H9 (cell line): Measurements from ENCODE around the gene HOXB8. TPM values are rescaled to one million over a fixed set of nuclear protein-coding genes. Genes with fewer than 3 reads are reported as not detected.
A peak's percentile ranks its signal among the peaks of the same experiment; 100 is the strongest.

ENCODE experiments used
- DNase-seq: peaks from one replicate; pipeline ENCODE4 v3.0.0-alpha.2; 2017
- H2AFZ ChIP-seq: one replicate; pipeline ENCODE4 v1.6.1; 2013; ENCODE audit warnings: mild to moderate bottlenecking, low read length, control low read depth, moderate library complexity
- H2AK5ac ChIP-seq: 2 replicates; pipeline ENCODE4 v1.6.1; 2013; ENCODE audit warnings: low read length, control low read depth, mixed read lengths; ENCODE audit not compliant: insufficient read length
- H2BK120ac ChIP-seq: one replicate; pipeline ENCODE4 v1.6.1; 2013; ENCODE audit warnings: low read depth, mild to moderate bottlenecking, low read length, control low read depth, inconsistent platforms; ENCODE audit not compliant: poor library complexity, severe bottlenecking
- H2BK12ac ChIP-seq: 2 replicates; pipeline ENCODE4 v1.6.1; 2013; ENCODE audit warnings: low read length, control low read depth, mixed read lengths, low read depth; ENCODE audit not compliant: insufficient read length
- H2BK15ac ChIP-seq: 2 replicates; pipeline ENCODE4 v1.6.1; 2013; ENCODE audit warnings: low read depth, low read length, control low read depth
- H2BK20ac ChIP-seq: one replicate; pipeline ENCODE4 v1.6.1; 2013; ENCODE audit warnings: low read depth, mild to moderate bottlenecking, low read length, control low read depth, inconsistent platforms; ENCODE audit not compliant: poor library complexity, severe bottlenecking
- H2BK5ac ChIP-seq: 2 replicates; pipeline ENCODE4 v1.6.1; 2013; ENCODE audit warnings: low read length, control low read depth, mixed read lengths; ENCODE audit not compliant: insufficient read length
- H3K14ac ChIP-seq: 2 replicates; pipeline ENCODE4 v1.6.1; 2013; ENCODE audit warnings: low read length, control low read depth; ENCODE audit not compliant: insufficient read depth
- H3K18ac ChIP-seq: 2 replicates; pipeline ENCODE4 v1.6.1; 2013; ENCODE audit warnings: low read depth, mild to moderate bottlenecking, mixed read lengths, low read length, control low read depth; ENCODE audit not compliant: insufficient read length
- H3K23ac ChIP-seq: 2 replicates; pipeline ENCODE4 v1.6.1; 2013; ENCODE audit warnings: low read length, control low read depth, mixed read lengths, low read depth; ENCODE audit not compliant: insufficient read length
- H3K23me2 ChIP-seq: 2 replicates; pipeline ENCODE4 v1.6.1; 2013; ENCODE audit warnings: low read depth, mild to moderate bottlenecking, mixed read lengths, low read length, control low read depth; ENCODE audit not compliant: insufficient read length, poor library complexity, severe bottlenecking
- H3K27ac ChIP-seq: 2 replicates; pipeline ENCODE4 v1.5.1; 2013; ENCODE audit warnings: low read length, control low read depth, mixed read lengths, low read depth; ENCODE audit not compliant: insufficient read length
- H3K27me3 ChIP-seq: 2 replicates; pipeline ENCODE4 v1.6.1; 2013; ENCODE audit warnings: low read length, control low read depth, inconsistent platforms; ENCODE audit not compliant: insufficient read depth
- H3K4ac ChIP-seq: 2 replicates; pipeline ENCODE4 v1.6.1; 2013; ENCODE audit warnings: low read depth, mild to moderate bottlenecking, control low read depth, inconsistent platforms, low read length, moderate library complexity
- H3K4me1 ChIP-seq: 2 replicates; pipeline ENCODE4 v1.6.1; 2013; ENCODE audit warnings: low read length, control low read depth, inconsistent platforms; ENCODE audit not compliant: insufficient read depth
- H3K4me2 ChIP-seq: 2 replicates; pipeline ENCODE4 v1.6.1; 2013; ENCODE audit warnings: low read length, control low read depth, mixed read lengths; ENCODE audit not compliant: insufficient read length, insufficient read depth
- H3K56ac ChIP-seq: 2 replicates; pipeline ENCODE4 v1.6.1; 2013; ENCODE audit warnings: low read depth, mild to moderate bottlenecking, mixed read lengths, low read length, control low read depth; ENCODE audit not compliant: insufficient read length
- H3K79me1 ChIP-seq: 2 replicates; pipeline ENCODE4 v1.6.1; 2013; ENCODE audit warnings: low read depth, mild to moderate bottlenecking, moderate library complexity, low read length, control low read depth, inconsistent platforms; ENCODE audit not compliant: insufficient read depth, poor library complexity, severe bottlenecking
- H3K79me2 ChIP-seq: 2 replicates; pipeline ENCODE4 v1.6.1; 2013; ENCODE audit warnings: low read length, control low read depth, inconsistent platforms; ENCODE audit not compliant: insufficient read depth
- H3K9ac ChIP-seq: 2 replicates; pipeline ENCODE4 v1.6.1; 2013; ENCODE audit warnings: low read length, control low read depth, mixed read lengths; ENCODE audit not compliant: insufficient read length; ENCODE audit errors: extremely low read depth
- H3K9me3 ChIP-seq: one replicate; pipeline ENCODE4 v1.6.1; 2013; ENCODE audit warnings: low read depth, low read length, inconsistent platforms; ENCODE audit not compliant: control insufficient read depth
- H3T11ph ChIP-seq: one replicate; pipeline ENCODE4 v1.6.1; 2013; ENCODE audit warnings: mild to moderate bottlenecking, low read length, control low read depth, inconsistent platforms
- H4K20me1 ChIP-seq: one replicate; pipeline ENCODE4 v1.6.1; 2013; ENCODE audit not compliant: control insufficient read depth, insufficient read length, insufficient read depth
- H4K5ac ChIP-seq: 2 replicates; pipeline ENCODE4 v1.6.1; 2013; ENCODE audit warnings: low read depth, mild to moderate bottlenecking, mixed read lengths, low read length, control low read depth; ENCODE audit not compliant: insufficient read length
- H4K8ac ChIP-seq: replicated peaks from 2 replicates; pipeline ENCODE4 v1.6.1; 2013; ENCODE audit warnings: low read length, control low read depth, mixed read lengths, low read depth; ENCODE audit not compliant: insufficient read length
- H4K91ac ChIP-seq: 2 replicates; pipeline ENCODE4 v1.6.1; 2013; ENCODE audit warnings: low read depth, mild to moderate bottlenecking, moderate library complexity, mixed read lengths, low read length, control low read depth; ENCODE audit not compliant: insufficient read length
- H3K27ac Mint-ChIP-seq, 3 experiments: 2 replicates in 2 of 3; 3 replicates in 1 of 3; pipeline ENCODE4 v1.8.0; 2020 to 2021; ENCODE audit warnings: mixed read lengths in 3 of 3, mild to moderate bottlenecking in 1 of 3, moderate library complexity in 1 of 3
- H3K27me3 Mint-ChIP-seq: 2 replicates; pipeline ENCODE4 v1.8.0; 2021; ENCODE audit warnings: low read depth, mild to moderate bottlenecking, moderate library complexity, mixed read lengths
- H3K36me3 Mint-ChIP-seq, 3 experiments: 2 replicates in 2 of 3; 3 replicates in 1 of 3; pipeline ENCODE4 v1.8.0; 2020 to 2021; ENCODE audit warnings: low read depth in 3 of 3, mixed read lengths in 3 of 3; ENCODE audit not compliant: insufficient read depth in 1 of 3
- H3K4me1 Mint-ChIP-seq, 2 experiments: 2 replicates each; pipeline ENCODE4 v1.8.0; 2020; ENCODE audit warnings: mixed read lengths in 2 of 2
- H3K4me3 Mint-ChIP-seq, 2 experiments: 2 replicates in 1 of 2; 3 replicates in 1 of 2; pipeline ENCODE4 v1.8.0; 2020 to 2021; ENCODE audit warnings: mild to moderate bottlenecking in 2 of 2, mixed read lengths in 2 of 2, moderate library complexity in 1 of 2
- H3K9me3 Mint-ChIP-seq, 2 experiments: 2 replicates in 1 of 2; 3 replicates in 1 of 2; pipeline ENCODE4 v1.8.0; 2020; ENCODE audit warnings: mild to moderate bottlenecking in 2 of 2, mixed read lengths in 2 of 2, moderate library complexity in 1 of 2
- WGBS: extraction: QIAGEN DNeasy Blood & Tissue Kit; methylation state at CpG from one replicate; pipeline ENCODE4 v1.1.7; 2013; ENCODE audit warnings: missing lambda C conversion rate, low lambda C conversion rate, mixed read lengths; ENCODE audit not compliant: insufficient read length; ENCODE audit errors: extremely low coverage; 5-methylcytosine and 5-hydroxymethylcytosine counted together
- total RNA-seq: library from RNA; stranded (reverse); gene quantifications from 2 replicates; pipeline ENCODE4 v1.2.1, GENCODE V29; 2021
- TF ChIP-seq, protein P1 (sequence below): fragments of 200-600 bp; sonication (generic); conservative IDR thresholded peaks from 3 replicates; pipeline ENCODE4 v1.8.0; 2021; ENCODE audit warnings: antibody characterized with exemption, mild to moderate bottlenecking

HOXB8 gene
- total RNA-seq, 1 experiment from 2014 or later, result not detected

- H3K23ac ChIP-seq, result no peak overlapping the region
- no peak overlapping the region for H3K27ac ChIP-seq
- H3K23me2 ChIP-seq, result peaks cover 5% of the 10 kb centered on the region
- no peak overlapping the region for H4K5ac ChIP-seq
- no peak overlapping the region for H2AFZ ChIP-seq
- no peaks in the 10 kb centered on the region for H3K4me1 ChIP-seq
- no peak overlapping the region for H3K56ac ChIP-seq
- H3K79me2 ChIP-seq, result no peaks in the 10 kb centered on the region
- peaks cover 95% of the 10 kb centered on the region for H3K27me3 ChIP-seq
- H3K18ac ChIP-seq, result no peak overlapping the region
- Mint-ChIP-seq H3K27me3 (peaks cover 100% of the 10 kb centered on the region), H3K9me3 (peaks cover 9 to 27% of the 10 kb centered on the region in 2 experiments), H3K4me3 (peak overlapping the region in 1 of 2 experiments; percentile 3; a peak in 1 of 5 replicates), H3K4me1 (peaks cover 12 to 26% of the 10 kb centered on the region in 2 experiments), H3K36me3 (no peaks in the 10 kb centered on the region; a peak in 1 of 7 replicates), H3K27ac (no peak overlapping the region)
- H2BK20ac ChIP-seq, result no peak overlapping the region
- no peak overlapping the region for H2BK120ac ChIP-seq
- no peaks in the 10 kb centered on the region for H3K9me3 ChIP-seq
- no peak overlapping the region for H3K14ac ChIP-seq
- no peaks in the 10 kb centered on the region for H4K20me1 ChIP-seq
- no peak overlapping the region for H2BK12ac ChIP-seq
- no peak overlapping the region for H4K91ac ChIP-seq
- DNase-seq, result no peak
- no peak overlapping the region for H3K4me2 ChIP-seq
- no CpG with 5 or more reads among the region's 15 CpGs for WGBS
- no peak overlapping the region for H4K8ac ChIP-seq
- TF ChIP-seq, protein P1, sequence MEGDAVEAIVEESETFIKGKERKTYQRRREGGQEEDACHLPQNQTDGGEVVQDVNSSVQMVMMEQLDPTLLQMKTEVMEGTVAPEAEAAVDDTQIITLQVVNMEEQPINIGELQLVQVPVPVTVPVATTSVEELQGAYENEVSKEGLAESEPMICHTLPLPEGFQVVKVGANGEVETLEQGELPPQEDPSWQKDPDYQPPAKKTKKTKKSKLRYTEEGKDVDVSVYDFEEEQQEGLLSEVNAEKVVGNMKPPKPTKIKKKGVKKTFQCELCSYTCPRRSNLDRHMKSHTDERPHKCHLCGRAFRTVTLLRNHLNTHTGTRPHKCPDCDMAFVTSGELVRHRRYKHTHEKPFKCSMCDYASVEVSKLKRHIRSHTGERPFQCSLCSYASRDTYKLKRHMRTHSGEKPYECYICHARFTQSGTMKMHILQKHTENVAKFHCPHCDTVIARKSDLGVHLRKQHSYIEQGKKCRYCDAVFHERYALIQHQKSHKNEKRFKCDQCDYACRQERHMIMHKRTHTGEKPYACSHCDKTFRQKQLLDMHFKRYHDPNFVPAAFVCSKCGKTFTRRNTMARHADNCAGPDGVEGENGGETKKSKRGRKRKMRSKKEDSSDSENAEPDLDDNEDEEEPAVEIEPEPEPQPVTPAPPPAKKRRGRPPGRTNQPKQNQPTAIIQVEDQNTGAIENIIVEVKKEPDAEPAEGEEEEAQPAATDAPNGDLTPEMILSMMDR, result no peak
- no peak overlapping the region for H2BK15ac ChIP-seq
- H3K4ac ChIP-seq, result no peak overlapping the region
- H3T11ph ChIP-seq, result no peak overlapping the region
- no peak overlapping the region for H2AK5ac ChIP-seq
- no peak overlapping the region for H3K9ac ChIP-seq
- H3K79me1 ChIP-seq, result no peaks in the 10 kb centered on the region
- no peak overlapping the region for H2BK5ac ChIP-seq
Measured at GRCh38 chr17:48612456-48612853, 2.6 kb downstream of the HOXB8 start.
